ENCODE measurements around the gene RNF111.

- TF ChIP-seq CTCF (conservative IDR thresholded peaks at IDR 0.05 in 1 of 2, IDR thresholded peaks at IDR 0.05 in 1 of 2; ENCODE audit: low read depth in 1 of 2, low read length in 2 of 2) = no peak
- TF ChIP-seq EZH2 (IDR thresholded peaks at IDR 0.05; ENCODE audit: low read length, missing control alignments) = no peak
Measured at GRCh38 chr15:59008086-59008485, 20.6 kb downstream of the RNF111 start.

All from fibroblast of lung (primary cell).